ENCODE results near the gene ZRANB3.

- TF ChIP-seq CTCF (IDR thresholded peaks at IDR 0.05; ENCODE audit: insufficient read depth, low read depth, low read length) (no peak), EZH2 (IDR thresholded peaks at IDR 0.05; ENCODE audit: insufficient read depth, low read length) (no peak)
These were observed 152.4 kb downstream of the ZRANB3 start for GRCh38 chr2:135378591-135378990.
